Measurements from ENCODE around the gene RPL14. TPM values are rescaled to one million over a fixed set of nuclear protein-coding genes. Genes with fewer than 3 reads are reported as not detected.

The RPL14 gene
- total and polyA plus RNA-seq, 2 of the 13 experiments (the other 11 are each of a cell fraction or from before 2014, with no cell fraction given), result 502 to 1,291 TPM

GRCh38 chr3:40452876-40453730 lies 4.0 kb upstream of the RPL14 start (continued):
- TF ChIP-seq ZBTB33 (CRISPR knock-in tag; IDR thresholded peaks at IDR 0.05) (no peak), MLX (CRISPR knock-in tag; IDR thresholded peaks at IDR 0.05) (no peak), CREB1 (IDR thresholded peaks at IDR 0.05) (peak; percentile 98), CREB1 (CRISPR knock-in tag; IDR thresholded peaks at IDR 0.05) (peak; percentile 96), MXD3 (CRISPR knock-in tag; IDR thresholded peaks at IDR 0.05) (peak; percentile 88; the same call in 1 of the 2 replicates), ZFAT (CRISPR knock-in tag; conservative IDR thresholded peaks at IDR 0.05) (no peak), RARG (CRISPR knock-in tag; IDR thresholded peaks at IDR 0.05; ENCODE audit: low read depth) (no peak), NR2F6 (IDR thresholded peaks at IDR 0.05) (0 out of 2 replicates have a peak, but pooled peaks have one; percentile 14), NR2F6 (CRISPR knock-in tag; IDR thresholded peaks at IDR 0.05) (no peak; the same call in 1 of the 2 replicates), CBX2 (IDR thresholded peaks at IDR 0.05; ENCODE audit: low read depth, low read length) (no peak), CBX2 (CRISPR knock-in tag; IDR thresholded peaks at IDR 0.05; ENCODE audit: low read depth) (no peak), ZNF605 (CRISPR knock-in tag; IDR thresholded peaks at IDR 0.05) (no peak; the same call in 1 of the 2 replicates), PPARG (CRISPR knock-in tag; conservative IDR thresholded peaks at IDR 0.05) (no peak; the same call in 1 of the 2 replicates), CEBPG (CRISPR knock-in tag; IDR thresholded peaks at IDR 0.05) (0 out of 2 replicates have a peak, but pooled peaks have one; percentile 26), MIXL1 (CRISPR knock-in tag; IDR thresholded peaks at IDR 0.05) (no peak; the same call in 1 of the 2 replicates), ZNF788 (CRISPR knock-in tag; IDR thresholded peaks at IDR 0.05; ENCODE audit: borderline replicate concordance) (peak; percentile 76; the same call in 1 of the 2 replicates), ONECUT2 (CRISPR knock-in tag; IDR thresholded peaks at IDR 0.05) (no peak), ZNF670 (CRISPR knock-in tag; IDR thresholded peaks at IDR 0.05; ENCODE audit: borderline replicate concordance) (no peak), ZFYVE20 (CRISPR knock-in tag; IDR thresholded peaks at IDR 0.05; ENCODE audit: borderline replicate concordance, low read depth) (no peak), HCFC1 (IDR thresholded peaks at IDR 0.05; ENCODE audit: low read depth, low read length) (peak; percentile 67; the same call in 1 of the 2 replicates), RFX5 (IDR thresholded peaks at IDR 0.05; ENCODE audit: low read depth, low read length) (peak; percentile 90), SSRP1 (CRISPR knock-in tag; IDR thresholded peaks at IDR 0.05) (no peak), TRAFD1 (CRISPR knock-in tag; IDR thresholded peaks at IDR 0.05; ENCODE audit: borderline replicate concordance) (no peak)
- TF ChIP-seq, protein P1, sequence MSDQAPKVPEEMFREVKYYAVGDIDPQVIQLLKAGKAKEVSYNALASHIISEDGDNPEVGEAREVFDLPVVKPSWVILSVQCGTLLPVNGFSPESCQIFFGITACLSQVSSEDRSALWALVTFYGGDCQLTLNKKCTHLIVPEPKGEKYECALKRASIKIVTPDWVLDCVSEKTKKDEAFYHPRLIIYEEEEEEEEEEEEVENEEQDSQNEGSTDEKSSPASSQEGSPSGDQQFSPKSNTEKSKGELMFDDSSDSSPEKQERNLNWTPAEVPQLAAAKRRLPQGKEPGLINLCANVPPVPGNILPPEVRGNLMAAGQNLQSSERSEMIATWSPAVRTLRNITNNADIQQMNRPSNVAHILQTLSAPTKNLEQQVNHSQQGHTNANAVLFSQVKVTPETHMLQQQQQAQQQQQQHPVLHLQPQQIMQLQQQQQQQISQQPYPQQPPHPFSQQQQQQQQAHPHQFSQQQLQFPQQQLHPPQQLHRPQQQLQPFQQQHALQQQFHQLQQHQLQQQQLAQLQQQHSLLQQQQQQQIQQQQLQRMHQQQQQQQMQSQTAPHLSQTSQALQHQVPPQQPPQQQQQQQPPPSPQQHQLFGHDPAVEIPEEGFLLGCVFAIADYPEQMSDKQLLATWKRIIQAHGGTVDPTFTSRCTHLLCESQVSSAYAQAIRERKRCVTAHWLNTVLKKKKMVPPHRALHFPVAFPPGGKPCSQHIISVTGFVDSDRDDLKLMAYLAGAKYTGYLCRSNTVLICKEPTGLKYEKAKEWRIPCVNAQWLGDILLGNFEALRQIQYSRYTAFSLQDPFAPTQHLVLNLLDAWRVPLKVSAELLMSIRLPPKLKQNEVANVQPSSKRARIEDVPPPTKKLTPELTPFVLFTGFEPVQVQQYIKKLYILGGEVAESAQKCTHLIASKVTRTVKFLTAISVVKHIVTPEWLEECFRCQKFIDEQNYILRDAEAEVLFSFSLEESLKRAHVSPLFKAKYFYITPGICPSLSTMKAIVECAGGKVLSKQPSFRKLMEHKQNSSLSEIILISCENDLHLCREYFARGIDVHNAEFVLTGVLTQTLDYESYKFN (CRISPR knock-in tag; conservative IDR thresholded peaks at IDR 0.05), result peak; percentile 36; the same call in 1 of the 2 replicates
